D721Med (cell line): Measurements from ENCODE around the gene KBTBD3.
A peak's percentile ranks its signal among the peaks of the same experiment; 100 is the strongest.

Experiments
- DNase-seq: peaks from one replicate; pipeline ENCODE4 v3.0.0; 2011; ENCODE audit warnings: low spot score; ENCODE audit not compliant: insufficient read length
- FAIRE-seq: peaks from 2 replicates; lab custom pipeline; 2011; peaks lifted over from hg19 to GRCh38; lab: Jason Lieb, UNC
- TF ChIP-seq, protein P1 (sequence below): IDR thresholded peaks from 2 replicates; pipeline ENCODE4 v1.5.1; 2012; ENCODE audit warnings: mild to moderate bottlenecking, control low read depth; ENCODE audit not compliant: insufficient read depth; ENCODE audit errors: missing control alignments

KBTBD3 gene

DNA sequence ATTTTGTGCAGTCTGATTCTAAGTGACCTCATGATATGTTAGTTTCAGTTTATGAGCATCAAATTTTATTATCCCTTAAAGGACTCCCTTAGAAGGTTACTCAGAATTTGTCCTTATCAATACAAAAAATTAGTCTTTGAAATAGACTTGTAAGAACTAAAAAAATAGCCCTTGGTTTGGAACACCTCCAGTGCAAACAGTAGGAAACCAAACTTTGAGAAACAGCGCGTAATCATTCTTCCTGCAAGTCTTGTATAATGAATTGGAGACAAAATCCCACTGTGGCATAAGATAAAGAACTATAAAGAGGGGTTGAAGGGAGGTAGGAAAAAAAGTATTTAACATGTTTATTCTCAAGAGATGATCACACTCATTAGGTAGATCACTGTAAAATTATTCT is 44.3 kb downstream of the KBTBD3 start:
- FAIRE-seq (no peak), DNase-seq (no peak)
- TF ChIP-seq, protein P1, sequence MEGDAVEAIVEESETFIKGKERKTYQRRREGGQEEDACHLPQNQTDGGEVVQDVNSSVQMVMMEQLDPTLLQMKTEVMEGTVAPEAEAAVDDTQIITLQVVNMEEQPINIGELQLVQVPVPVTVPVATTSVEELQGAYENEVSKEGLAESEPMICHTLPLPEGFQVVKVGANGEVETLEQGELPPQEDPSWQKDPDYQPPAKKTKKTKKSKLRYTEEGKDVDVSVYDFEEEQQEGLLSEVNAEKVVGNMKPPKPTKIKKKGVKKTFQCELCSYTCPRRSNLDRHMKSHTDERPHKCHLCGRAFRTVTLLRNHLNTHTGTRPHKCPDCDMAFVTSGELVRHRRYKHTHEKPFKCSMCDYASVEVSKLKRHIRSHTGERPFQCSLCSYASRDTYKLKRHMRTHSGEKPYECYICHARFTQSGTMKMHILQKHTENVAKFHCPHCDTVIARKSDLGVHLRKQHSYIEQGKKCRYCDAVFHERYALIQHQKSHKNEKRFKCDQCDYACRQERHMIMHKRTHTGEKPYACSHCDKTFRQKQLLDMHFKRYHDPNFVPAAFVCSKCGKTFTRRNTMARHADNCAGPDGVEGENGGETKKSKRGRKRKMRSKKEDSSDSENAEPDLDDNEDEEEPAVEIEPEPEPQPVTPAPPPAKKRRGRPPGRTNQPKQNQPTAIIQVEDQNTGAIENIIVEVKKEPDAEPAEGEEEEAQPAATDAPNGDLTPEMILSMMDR, result no peak

DNA sequence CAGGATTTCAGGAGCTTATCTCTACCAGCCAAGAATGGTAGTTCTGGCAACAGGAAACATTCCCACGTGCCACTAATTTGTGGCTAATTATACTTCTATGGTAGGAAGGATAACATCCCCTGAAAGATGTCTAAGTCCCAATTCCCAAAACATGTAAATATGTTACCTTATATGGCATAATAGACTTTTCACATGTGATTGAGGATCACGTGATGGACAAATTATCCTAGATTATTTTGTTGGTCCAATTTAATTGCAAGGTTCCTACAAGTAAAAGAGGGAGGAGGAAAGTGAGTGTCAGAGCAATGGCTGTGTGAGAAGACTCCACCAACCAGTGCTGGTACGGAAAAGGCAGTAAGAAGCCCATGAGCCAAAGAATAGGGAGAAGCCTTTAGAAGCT is 45.2 kb downstream of the KBTBD3 start:
- FAIRE-seq (no peak), DNase-seq (no peak)
- TF ChIP-seq, protein P1, result no peak

DNA sequence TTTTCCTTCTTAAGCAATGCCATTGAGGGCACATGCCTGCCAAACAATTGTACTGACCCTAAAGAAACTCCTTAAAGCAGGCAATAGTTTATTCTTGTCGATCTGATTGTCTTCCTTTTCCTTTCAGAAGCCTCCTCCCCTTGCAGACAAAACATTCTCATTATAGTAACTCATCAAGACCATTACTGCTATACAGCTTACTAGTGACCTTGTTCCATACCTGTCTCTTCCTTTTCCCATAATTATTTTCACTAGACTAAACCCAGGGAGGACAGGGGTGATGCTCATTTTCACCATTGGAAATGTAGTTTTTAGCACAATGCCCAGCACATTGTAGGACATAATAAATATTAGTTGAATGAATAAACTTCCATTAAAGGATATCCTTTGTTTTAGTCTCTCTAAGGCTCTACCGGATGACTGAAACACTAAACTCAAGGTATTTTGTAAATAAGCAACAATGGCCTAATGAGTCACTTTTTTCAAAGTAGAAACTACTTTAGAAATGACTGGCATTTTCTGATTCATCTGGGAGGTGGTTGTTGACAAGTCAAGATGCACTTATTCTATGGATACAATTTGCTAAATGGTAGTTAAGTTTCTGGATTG is 45.8 kb downstream of the KBTBD3 start:
- DNase-seq (no peak), FAIRE-seq (no peak)
- TF ChIP-seq, protein P1, result no peak

GRCh38 chr11:106030609-106031008 is 46.5 kb downstream of the KBTBD3 start:
- TF ChIP-seq, protein P1, result no peak
- DNase-seq, result no peak
- no peak for FAIRE-seq

DNA sequence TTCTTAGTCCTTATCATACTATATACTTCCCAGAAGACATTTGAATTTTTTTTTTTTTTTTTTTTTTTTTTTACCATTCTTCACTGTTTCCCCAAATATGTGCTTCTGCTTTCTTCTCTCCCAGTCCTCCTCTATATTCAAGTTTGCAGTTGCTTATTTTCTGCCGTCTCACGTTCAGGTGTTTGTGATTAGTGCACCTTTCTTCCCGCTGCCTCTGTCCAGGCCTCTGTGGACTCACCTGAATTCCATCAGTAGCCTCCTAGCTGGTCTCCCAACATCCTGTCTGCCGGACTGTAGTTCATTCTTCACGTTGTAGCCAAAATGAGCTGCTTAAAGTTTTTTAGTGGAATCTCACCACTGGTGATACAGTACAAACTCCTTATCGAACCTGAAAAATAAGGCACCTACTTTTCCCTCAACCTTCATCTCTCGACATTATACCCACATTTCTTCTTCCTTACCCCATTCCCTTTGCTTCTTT is 54.3 kb downstream of the KBTBD3 start:
- TF ChIP-seq, protein P1, result no peak
- FAIRE-seq, result no peak
- DNase-seq, result no peak

GRCh38 chr11:106021967-106022794 is 55.0 kb downstream of the KBTBD3 start, which contains the start of gene MSANTD4:
Gene MSANTD4, minus strand, starts transcription at chr11:106022240. Its CDS starts 11,323 bp downstream, at chr11:106010917.
- TF ChIP-seq, protein P1, result no peak
- peak; percentile 25 for DNase-seq
- FAIRE-seq, result no peak
